ENCODE measurements around the gene CDC45.

- TF ChIP-seq CTCF (CRISPR knock-in tag; IDR thresholded peaks at IDR 0.05): no peak
- TF ChIP-seq ZNF776 (CRISPR knock-in tag; IDR thresholded peaks at IDR 0.05): no peak
- no peak for TF ChIP-seq ZNF24 (IDR thresholded peaks at IDR 0.05)
- no peak for TF ChIP-seq SKI (IDR thresholded peaks at IDR 0.05; ENCODE audit: partially characterized antibody)
- TF ChIP-seq EZH2 (conservative IDR thresholded peaks at IDR 0.05; ENCODE audit: low read depth, low read length): no peak
- no peak for TF ChIP-seq PAX8 (CRISPR knock-in tag; IDR thresholded peaks at IDR 0.05; ENCODE audit: borderline replicate concordance)
- TF ChIP-seq HNRNPH1 (optimal IDR thresholded peaks at IDR 0.05; ENCODE audit: low read depth, low read length): no peak
- no peak for TF ChIP-seq POLR2A (IDR thresholded peaks at IDR 0.05; ENCODE audit: insufficient read depth in 1 of 2, low read depth in 2 of 2, low read length in 2 of 2)
- no peak for TF ChIP-seq CREB1 (IDR thresholded peaks at IDR 0.05)
- TF ChIP-seq CREB1 (CRISPR knock-in tag; IDR thresholded peaks at IDR 0.05): no peak
These were observed 9.4 kb downstream of the CDC45 start for GRCh38 chr22:19488884-19489843.

Measured in HepG2 (cell line).